GM21717 (cell line): ENCODE measurements around the gene TPO.

Source experiments
- ATAC-seq: cut with Tn5 transposase; IDR thresholded peaks from one replicate; pipeline ENCODE4 v1.9.1; 2021; ENCODE audit warnings: mild to moderate bottlenecking, moderate library complexity; ENCODE audit not compliant: unreplicated experiment

TPO gene

DNA sequence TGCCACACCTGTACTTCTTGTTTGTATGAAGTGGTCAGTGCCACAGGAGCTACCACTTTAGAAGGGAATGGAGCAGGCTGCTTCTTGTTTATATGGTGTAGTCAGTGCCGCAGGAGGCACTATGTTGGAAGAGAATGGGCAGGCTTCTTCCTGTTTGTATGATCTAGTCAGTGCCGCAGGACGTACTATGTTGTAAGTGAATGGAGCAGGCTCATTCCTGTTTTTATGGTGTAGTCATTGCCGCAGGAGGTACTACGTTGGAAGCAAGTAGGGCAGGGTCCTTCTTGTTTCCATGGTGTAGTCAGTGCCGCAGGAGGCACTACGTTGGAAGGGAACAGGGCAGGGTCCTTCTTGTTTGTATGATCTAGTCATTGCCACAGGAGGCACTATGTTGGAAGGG, 27.3 kb downstream of the TPO start:
- ATAC-seq: no peak

DNA sequence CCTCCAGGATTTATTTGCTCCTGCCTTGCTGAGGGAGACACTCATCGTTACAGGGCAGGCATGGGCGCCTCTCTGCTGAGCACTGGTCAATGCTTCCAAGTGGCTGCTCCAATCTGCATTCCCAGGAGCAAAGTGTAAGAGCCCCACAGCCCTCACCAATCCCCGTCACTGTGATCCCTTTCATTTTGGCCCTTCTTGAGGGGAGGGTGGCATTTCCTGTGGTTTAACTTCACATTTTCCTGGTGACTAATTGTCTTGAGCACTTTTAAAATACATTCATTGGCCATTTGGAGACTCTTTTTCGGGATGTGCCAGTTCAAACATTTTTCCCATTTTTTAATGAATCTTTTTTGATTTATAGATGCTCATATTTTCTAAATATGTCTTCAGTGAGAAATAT, 33.0 kb downstream of the TPO start:
- no peak for ATAC-seq

DNA sequence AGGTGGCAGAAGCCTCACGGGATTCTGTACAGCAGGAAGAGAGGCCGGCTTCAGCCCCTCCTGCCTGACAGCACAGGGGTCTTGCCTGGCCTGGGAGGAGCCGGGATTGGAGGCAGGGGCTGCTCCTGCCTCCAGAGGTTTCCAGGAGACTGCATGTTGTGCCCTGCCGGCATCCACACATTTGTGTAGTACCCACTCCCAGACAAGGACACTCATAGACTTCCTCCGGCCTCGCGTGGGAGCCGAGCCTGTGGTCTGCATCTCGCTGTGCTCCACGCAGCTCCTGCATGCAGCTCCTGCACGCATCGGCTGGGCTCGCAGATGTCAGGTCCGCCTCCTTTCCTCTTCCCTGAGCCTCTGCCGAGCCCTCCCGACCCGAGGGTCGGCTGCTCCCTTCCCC, 34.7 kb downstream of the TPO start:
- no peak for ATAC-seq

DNA sequence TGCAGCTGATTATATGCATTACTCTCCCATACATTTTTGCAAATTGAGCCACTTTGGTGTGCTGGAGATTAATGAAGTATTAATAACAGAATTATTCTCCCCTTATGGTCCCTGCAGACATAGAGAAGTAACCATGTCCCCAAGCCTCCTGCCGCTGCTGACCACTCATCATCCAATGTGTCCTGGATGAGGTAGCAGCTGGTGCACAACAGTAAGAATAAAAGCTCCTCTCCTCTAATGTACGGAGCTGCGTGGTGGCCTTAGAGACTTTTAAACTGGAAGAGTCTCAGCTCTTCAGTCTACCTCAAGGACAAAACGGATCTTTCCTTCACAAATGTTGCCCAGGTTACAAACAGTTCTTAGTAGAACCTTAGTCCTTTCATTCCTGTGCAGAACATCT, 37.7 kb downstream of the TPO start:
- ATAC-seq: no peak

DNA sequence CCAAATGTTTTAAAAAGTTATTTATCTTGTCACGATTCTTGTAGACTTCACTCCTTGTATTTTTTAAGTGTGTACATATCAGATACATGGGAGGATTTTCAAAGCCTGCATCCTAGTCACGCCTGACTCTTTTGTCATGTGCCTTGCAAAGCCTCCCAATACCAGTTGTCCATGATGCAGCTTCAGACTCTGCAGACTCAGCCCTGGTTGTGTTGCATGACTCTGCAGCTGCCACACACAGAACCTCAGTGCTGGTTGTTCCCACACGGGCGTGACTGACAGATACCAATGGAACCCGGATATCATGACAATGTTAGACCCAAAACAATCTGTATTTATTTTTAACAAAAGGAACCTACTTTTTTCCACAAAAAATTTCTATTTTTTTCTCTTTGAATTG, 38.2 kb downstream of the TPO start:
- no peak for ATAC-seq

DNA sequence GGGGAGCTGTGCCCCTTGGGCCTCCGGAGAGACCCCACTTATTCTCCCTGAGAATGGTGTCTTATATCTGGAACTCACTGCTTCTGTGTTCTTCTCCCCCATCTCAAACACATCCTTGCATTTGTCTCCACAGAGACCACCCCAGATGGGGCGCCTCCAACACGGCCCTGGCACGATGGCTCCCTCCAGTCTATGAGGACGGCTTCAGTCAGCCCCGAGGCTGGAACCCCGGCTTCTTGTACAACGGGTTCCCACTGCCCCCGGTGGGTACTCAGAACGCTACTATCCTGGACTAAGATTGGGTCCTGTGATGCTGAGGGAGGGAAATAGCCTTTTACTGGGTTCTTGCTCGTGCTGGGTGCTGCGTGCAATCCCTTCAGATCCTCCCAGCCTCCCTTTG, 40.3 kb downstream of the TPO start:
- no peak for ATAC-seq

DNA sequence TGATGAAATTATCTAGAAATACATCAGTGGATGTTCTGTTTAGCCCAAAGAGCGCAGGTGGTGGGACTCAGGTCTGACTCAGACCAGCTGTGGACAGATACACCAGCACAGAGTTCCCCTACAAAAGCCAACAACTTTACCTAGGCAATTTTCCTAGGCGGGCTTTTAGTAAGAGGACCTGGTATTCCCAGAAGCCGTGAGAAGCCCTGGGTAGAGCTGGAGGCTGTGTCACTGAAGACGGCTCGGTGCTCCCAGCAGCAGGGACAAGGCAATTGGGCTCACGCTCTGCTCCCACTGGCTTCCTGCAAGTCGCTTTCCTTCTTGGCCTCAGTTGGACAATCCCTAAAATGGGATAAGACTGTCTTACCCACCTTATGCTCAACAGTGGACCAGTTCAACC, 41.1 kb downstream of the TPO start:
- no peak for ATAC-seq

DNA sequence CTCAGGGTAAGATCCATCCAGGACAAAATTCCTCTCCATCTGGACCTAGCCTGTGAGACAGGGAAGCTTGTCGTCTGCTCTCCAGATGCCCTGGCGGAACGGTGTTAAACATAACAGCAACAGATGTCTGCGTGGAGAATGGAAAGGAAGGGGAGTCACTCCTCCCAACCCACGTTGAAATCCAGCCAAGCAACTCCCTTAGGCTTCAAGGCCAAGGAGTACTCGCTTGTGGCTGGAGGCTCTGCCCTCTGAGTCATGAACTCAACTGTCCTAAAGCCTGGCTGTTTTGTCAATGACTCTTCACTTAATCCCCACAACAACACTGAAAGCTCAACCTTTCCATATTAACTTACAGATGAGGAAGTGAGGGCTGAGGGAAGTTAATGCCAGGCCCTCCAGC, 42.2 kb downstream of the TPO start:
- ATAC-seq: no peak

DNA sequence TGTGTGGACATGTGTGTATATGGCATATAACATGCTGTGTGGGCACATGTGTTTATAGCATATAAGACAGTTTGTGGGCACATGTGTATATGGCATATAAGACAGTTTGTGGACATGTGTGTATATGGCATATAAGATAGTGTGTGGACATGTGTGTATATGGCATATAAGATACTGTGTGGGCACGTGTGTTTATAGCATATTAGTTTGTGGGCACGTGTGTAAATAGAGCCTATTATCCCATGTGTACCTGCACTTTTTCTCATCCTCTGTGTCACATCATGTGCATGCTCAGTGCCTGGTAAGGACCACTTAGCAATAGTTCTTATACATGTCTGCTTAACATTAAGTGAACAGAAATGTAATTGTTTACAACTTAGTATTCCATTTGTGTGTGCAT, 45.2 kb downstream of the TPO start:
- no peak for ATAC-seq

DNA sequence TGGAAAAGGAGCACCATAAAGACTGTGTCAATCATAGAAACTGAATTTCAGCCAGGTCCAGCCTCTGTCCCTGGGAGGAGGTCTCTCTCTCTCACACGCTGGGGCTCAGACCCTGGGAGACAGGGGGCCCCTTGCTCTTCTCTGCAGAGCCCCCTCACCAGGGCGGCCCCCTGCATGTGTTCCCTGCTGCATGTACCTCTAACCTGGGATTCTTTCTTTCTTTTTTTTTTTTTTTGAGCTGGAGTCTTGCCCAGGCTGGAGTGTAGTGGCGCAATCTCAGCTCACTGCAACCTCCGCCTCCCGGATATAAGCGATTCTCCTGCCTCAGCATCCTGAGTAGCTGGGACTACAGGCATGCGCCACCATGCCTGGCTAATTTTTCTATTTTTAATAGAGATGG, 46.5 kb downstream of the TPO start:
- ATAC-seq: no peak

DNA sequence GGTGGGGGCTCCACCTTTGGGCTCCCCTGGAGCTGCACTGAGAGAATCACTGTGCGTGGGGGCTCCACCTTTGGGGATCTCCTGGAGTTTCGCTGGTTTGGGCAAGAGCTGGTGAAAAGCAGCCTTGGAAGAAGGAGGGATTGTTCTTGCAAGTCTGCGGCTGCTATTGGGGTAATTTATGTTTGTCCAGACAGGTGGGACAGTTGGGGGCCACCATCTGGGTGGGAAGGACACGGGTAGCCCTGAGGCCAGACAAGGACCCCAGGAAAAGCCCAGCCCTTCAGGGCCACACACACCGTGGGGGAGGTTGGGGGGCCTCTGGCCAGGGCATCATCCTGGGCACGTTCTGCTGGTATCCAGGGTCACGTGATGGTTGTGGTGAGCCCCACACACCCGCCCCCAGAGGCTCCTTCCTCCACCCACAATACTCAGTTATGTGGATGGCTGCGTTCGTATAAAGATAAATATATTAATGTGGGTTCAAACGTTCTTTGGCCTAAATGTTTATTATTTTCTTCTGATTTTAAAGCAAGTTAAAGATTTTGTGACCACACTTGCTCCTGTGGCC, 47.7 kb downstream of the TPO start:
- ATAC-seq: no peak

DNA sequence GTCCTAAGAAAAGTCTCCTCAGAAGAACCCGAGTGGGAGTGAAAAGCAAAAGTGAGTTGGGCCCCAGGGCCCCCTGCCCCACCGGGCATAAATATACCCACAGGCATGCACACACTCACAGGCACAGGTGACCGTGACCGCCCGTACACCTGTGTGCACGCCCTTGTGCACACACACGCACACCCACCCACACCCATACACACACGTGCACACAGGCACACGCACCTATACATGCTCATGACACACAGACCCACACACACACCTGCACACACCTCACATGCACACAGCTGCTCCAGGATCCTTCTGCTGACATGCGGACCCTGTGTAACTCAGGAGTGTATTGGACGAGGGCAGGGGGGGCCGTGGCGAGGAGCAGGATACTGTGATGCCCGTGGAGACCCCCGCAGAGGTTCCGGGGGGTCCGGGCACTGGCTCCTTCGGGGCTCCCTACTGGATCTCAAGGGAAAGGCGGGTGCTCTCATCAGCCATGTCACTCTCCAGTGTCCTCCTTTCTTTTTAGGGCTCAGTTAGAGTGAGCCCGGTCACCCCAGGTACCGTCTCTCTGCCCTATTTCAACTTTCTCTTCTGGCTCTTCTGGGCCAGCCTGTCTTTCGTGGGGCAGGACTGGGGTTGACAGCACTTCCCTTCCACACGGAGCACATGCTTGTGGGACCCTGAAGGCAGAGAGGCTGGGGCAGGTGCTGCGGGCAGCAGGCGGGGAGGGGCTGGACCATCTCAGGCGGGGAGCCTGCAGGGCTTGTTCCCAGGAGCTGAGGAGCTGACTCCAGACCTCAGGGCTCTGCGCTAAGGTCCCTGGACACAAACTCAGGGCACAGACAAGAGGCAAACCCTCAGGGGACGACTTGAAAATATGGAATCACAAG, 48.5 kb downstream of the TPO start:
- no peak for ATAC-seq

DNA sequence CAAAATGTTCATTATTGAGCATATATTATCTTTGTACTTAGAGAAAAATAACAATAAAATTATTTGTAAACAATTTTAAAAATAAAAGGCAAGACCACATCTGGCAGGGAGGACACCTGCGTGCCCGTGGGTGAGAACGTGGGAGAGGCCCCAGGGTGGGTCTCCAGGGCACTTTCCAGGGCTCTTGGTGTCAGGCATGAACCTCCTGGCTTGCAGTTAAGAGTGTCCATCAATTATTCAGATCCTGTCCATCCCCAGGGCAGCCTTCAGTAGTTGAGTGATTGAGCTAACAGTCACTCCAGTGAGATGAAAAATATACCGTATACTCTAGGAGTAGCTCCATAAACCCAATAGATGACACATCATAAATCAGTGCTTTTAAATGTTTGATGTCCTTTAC, 49.7 kb downstream of the TPO start:
- no peak for ATAC-seq

DNA sequence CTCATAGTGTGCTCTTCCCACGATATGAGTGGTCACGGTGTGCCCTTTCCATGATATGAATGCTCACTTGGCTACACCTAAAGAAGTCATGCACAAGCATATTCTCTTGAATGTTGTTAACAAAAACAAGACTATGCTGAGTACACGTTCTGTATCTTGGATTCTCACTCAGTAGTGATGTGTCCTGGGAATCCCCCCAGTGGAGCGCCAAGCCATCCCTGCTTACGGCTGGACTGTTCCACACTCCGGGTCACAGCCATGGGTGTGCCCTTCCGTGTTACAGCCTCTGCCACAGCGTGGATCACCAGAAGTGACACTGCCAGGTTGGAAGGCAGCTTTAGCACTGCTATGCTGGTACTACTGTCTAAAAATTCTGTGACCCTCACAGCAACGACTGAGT, 59.1 kb downstream of the TPO start:
- no peak for ATAC-seq

DNA sequence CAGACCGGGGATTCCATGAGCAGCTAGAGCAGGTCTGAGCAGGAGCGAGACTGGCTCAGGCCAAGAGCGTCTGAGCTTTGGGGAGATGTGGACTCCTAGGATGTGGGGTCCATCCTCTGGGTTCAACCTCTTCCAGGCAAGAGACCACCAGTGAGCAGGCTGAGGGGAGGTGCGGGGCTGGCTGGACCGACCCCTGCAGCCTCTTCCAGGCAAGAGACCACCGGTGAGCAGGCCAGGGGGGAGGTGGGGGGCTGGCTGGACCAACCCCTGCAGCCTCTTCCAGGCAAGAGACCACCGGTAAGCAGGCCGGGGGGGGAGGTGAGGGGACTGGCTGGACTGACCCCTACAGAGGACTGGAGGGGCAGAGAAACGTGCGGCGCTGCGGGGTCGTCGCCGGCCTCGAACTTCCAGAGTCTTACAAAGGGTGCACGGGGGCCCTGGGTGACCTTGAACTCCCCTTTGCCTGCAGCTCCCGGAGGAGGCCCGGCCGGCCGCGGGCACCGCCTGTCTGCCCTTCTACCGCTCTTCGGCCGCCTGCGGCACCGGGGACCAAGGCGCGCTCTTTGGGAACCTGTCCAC, 63.4 kb downstream of the TPO start:
- no peak for ATAC-seq

DNA sequence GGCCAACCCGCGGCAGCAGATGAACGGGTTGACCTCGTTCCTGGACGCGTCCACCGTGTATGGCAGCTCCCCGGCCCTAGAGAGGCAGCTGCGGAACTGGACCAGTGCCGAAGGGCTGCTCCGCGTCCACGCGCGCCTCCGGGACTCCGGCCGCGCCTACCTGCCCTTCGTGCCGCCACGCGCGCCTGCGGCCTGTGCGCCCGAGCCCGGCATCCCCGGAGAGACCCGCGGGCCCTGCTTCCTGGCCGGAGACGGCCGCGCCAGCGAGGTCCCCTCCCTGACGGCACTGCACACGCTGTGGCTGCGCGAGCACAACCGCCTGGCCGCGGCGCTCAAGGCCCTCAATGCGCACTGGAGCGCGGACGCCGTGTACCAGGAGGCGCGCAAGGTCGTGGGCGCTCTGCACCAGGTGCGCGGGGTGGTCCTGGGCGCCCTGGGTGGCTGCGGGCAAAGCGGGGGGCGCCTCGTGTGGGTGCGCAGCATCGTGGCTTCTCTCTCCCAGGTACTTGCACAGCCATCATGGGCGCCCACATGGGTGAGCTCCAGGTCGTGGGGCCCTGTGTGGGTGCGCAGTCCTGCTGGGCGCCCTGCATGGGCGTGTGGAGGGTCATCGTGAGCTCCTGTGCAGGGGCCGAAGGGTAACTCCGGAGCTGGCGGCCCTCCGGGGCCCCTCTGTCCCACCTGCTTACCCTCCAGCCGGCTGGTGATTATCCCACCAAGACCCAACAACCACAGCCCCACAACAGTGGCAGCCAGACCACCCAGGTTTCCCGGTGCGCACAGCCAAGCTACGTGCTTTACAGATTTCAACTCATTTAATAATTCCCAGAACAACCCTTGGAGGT, 64.2 kb downstream of the TPO start:
- no peak for ATAC-seq

DNA sequence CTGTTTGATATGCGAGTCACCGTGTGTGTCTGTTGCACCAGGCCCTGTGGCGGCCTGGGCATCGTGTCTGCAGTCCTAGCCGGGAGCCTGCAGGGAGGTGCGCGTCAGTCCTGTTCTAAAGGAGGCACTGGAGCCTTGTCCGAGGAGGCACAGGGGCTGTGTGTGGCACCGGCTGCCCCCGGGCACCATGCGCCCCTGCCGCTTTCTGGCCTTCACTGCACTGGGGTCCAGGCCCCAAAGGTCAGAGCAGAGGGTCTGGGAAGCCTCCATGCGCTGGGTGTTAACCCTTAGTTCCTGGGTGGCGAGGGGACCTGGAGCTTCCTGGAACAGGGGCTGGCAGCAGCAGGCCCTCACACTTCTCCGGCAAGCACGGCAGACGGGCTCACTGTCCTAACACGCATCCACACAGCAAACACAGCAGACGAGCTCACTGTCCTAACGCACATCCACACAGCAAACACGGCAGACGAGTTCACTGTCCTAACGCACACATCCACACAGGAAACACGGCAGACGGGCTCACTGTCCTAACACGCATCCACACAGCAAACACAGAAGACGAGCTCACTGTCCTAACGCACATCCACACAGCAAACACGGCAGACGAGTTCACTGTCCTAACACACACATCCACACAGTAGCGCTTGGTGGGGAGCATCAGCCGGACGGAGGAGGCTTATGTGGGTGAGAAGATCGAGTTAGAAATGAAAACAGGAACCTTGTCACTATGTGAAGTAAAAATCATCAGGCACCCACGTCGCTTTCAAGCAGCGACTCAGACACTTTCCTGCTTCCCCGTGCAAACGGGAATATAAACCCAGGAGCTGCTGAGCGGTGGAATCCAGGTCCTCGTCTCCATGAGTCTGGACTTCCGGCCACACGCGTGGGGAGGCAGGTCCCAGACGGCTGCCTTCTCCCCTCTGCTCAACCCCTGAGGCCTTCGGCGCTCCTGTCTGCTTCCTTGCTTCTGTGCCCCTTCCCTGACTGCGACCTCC, 65.3 kb downstream of the TPO start:
- no peak for ATAC-seq

DNA sequence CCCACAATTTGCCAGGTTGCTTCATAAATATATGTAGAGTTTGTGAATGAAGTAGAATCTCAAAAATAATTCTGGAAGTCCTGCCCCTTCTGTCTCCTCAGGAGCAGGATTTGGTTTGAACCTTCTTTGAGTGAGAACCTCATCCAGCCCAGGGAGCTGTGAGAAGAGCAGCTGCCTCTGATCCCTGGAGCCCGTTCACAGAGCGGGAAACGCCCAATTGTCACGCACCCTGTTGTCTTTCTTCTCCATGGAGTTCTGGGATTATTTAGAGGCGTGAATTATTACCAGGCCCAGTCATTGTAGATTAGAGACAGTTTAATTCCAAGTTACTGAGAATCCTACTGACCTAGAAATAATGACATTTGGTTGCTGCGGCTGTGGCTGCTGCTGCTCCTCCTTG, 66.1 kb downstream of the TPO start:
- no peak for ATAC-seq

DNA sequence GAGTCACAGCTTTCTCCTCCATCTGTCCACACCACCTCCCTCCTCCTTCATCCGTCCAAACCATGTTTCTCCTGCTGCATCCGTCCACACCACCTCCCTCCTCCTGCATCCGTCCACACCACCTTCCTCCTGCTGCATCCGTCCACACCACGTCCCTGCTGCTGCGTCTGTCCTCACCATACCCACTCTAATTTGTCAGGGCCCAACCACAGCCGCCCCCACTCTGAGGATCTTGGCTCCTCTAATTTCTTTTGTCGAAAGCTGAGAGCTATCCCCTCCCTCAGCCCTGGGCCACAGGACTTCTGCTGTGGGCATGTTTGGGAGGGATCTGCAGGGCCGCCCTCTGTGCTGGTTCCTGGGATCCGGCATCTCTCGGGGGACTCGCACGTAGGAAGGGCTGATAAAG, 67.4 kb downstream of the TPO start:
- no peak for ATAC-seq
